Lower leg skin (tissue), 4 donors: ENCODE data around the gene PLCG2. TPM values are rescaled to one million over a fixed set of nuclear protein-coding genes. Genes with fewer than 3 reads are reported as not detected.

ENCODE experiments used
- DNase-seq, 2 donors: peaks; one replicate each; pipeline ENCODE4 v3.0.0-alpha.2; 2019; ENCODE audit warnings: low spot score in 2 of 2
- H3K4me3 ChIP-seq: fragments of 200-600 bp; sonication (generic); 2 replicates; pipeline ENCODE4 v1.5.1; 2017; ENCODE audit warnings: mild to moderate bottlenecking, low read depth; ENCODE audit not compliant: poor library complexity, severe bottlenecking
- CTCF ChIP-seq, 3 donors: fragments of 450-650 bp; IDR thresholded peaks; one replicate each; pipeline ENCODE4 v1.5.1; 2016; ENCODE audit warnings: antibody characterized with exemption in 3 of 3, mild to moderate bottlenecking in 3 of 3, moderate library complexity in 2 of 3
- POLR2A ChIP-seq, 2 donors: fragments of 450-650 bp; IDR thresholded peaks; one replicate each; pipeline ENCODE4 v1.6.1; 2016 to 2017; ENCODE audit warnings: antibody characterized with exemption in 2 of 2, mild to moderate bottlenecking in 1 of 2, moderate library complexity in 1 of 2
- WGBS, 2 donors: methylation state at CpG; one replicate each; pipeline ENCODE4 v1.1.5; 2018; 5-methylcytosine and 5-hydroxymethylcytosine counted together
- intact Hi-C: fragments of 100-400 bp; cut with DNase I; formaldehyde crosslinking; loops from one replicate; pipeline ENCODE4 v1.15.0; 2023; ENCODE audit warnings: low total_unique reads
- total RNA-seq, 4 donors: library from RNA; depleted of rRNA; stranded (reverse); fragments of >200 nt; gene quantifications; one replicate each; pipeline ENCODE4 v1.1.0, GENCODE V29; 2016

PLCG2 gene
- total RNA-seq, 4 donors from 2014 or later: 7.0 to 14.1 (median 10.2) TPM

DNA sequence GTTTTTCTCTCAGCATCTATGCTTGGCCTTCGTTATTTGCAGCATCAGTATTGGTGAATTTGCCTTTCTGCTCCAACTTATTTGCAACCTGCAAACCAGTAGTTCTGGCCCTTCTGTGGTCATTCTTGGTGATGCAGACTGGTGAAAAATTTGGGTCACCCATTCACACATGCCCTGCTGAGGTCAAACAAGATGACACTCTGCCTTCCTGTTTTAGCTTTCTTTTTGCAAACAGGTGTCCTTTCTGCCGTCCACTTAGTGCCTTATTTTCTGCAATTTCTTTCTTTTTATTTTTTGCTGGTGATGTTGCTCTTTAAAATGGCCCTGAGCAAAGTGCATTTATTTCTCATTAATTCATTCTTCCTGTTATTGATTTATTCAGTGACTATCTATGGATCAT, 31.3 kb downstream of the PLCG2 start:
- DNase-seq: no peak
- no peak overlapping the region for H3K4me3 ChIP-seq
- intact Hi-C loops: no loop called here
- WGBS, 2 donors: 78 to 84% methylated on average over 2 of the region's 2 CpGs
- TF ChIP-seq CTCF (IDR thresholded peaks at IDR 0.05) (no peak), POLR2A (IDR thresholded peaks at IDR 0.05) (no peak)

GRCh38 chr16:81810894-81811538, 31.9 kb downstream of the PLCG2 start:
- intact Hi-C loops: no loop called here
- TF ChIP-seq CTCF (IDR thresholded peaks at IDR 0.05): no peak
- no peak for TF ChIP-seq POLR2A (IDR thresholded peaks at IDR 0.05)
- WGBS, 2 donors: 84 to 89% methylated on average over 10 of the region's 10 CpGs

GRCh38 chr16:81813648-81814047, 34.6 kb downstream of the PLCG2 start:
- intact Hi-C loops: no loop called here
- DNase-seq: no peak
- no peak overlapping the region for H3K4me3 ChIP-seq
- TF ChIP-seq POLR2A (IDR thresholded peaks at IDR 0.05) (no peak), CTCF (IDR thresholded peaks at IDR 0.05) (no peak)
- 80 to 87% methylated on average over 2 of the region's 2 CpGs for WGBS, 2 donors

More at GRCh38 chr16:81810894-81811538, 31.9 kb downstream of the PLCG2 start:
- DNase-seq: no peak
- no peak overlapping the region for H3K4me3 ChIP-seq

DNA sequence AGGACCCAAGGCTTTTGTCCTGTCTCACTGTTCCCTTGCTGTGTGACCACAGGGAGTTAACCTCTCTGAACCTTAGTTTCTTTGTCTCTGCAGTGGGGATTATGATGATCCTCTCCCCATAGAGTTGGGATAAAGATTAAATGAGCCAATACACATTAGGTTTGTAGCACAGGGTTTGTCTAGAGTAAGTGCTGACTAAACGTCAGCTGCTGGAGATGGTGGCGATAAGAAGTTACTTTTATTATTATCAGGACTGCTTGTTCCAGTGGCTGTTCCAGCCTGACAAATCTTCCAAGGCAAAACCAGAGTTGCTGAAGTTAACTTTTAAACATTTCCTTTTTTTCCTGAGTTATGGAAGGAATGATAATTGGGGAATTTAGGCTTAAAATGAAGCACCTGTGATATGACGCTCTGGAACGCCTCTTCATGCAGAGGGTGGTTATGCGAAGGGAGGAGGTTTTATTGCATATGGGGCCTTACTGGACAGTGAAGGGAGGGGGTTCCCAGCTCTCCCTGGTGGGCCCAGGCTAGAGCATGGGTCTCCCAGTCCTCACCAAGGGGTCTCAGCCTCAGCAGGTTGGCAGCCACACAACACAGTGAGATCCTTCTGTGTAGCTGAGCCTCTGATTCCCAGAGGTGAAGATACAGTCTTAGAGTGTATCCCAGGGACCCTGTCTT, 35.8 kb downstream of the PLCG2 start:
- H3K4me3 ChIP-seq: no peak overlapping the region
- TF ChIP-seq CTCF (IDR thresholded peaks at IDR 0.05) (no peak), POLR2A (IDR thresholded peaks at IDR 0.05) (no peak)
- intact Hi-C loops: no loop called here
- DNase-seq: no peak
- WGBS, 2 donors: 51 to 63% methylated on average over 5 of the region's 5 CpGs

GRCh38 chr16:81815429-81815766, 36.3 kb downstream of the PLCG2 start:
- no peak for DNase-seq
- no peak overlapping the region for H3K4me3 ChIP-seq
- whole genome bisulfite sequencing, 2 donors: 75 to 78% methylated on average over 5 of the region's 5 CpGs
- TF ChIP-seq POLR2A (IDR thresholded peaks at IDR 0.05) (no peak), CTCF (IDR thresholded peaks at IDR 0.05) (no peak)
- intact Hi-C loops: no loop called here
